Hematopoietic multipotent progenitor cell treated with erythropoietin and hydrocortisone succinate and interleukin-3 and kit ligand, for 8 days (in vitro differentiated cells): ENCODE measurements around the gene TCP11X1.
"Not testable (repeated sequence)": the region's sequence is repeated elsewhere in the genome, so short reads cannot be mapped to it uniquely, and the experiment has no call there.

Experiments
- DNase-seq: peaks from one replicate; pipeline ENCODE4 v3.0.0-alpha.2; 2015

Gene TCP11X1

GRCh38 chrX:102214986-102215385 lies at the start of gene TCP11X1:
TSS of gene TCP11X1 (plus strand) at chrX:102215301.
- DNase-seq: not testable (repeated sequence)

GRCh38 chrX:102185967-102186720 lies 29.0 kb upstream of the TCP11X1 start:
- no peak for DNase-seq

GRCh38 chrX:102207940-102208339 lies 7.2 kb upstream of the TCP11X1 start:
- DNase-seq: not testable (repeated sequence)

GRCh38 chrX:102216497-102216896 lies 1.4 kb downstream of the TCP11X1 start:
- not testable (repeated sequence) for DNase-seq

- not testable (repeated sequence) for DNase-seq
These were observed 20.6 kb downstream of the TCP11X1 start for GRCh38 chrX:102235678-102236077.

GRCh38 chrX:102240265-102240664 lies 25.2 kb downstream of the TCP11X1 start:
- not testable (repeated sequence) for DNase-seq

- not testable (repeated sequence) for DNase-seq
These were observed 31.8 kb downstream of the TCP11X1 start, which contains the start of gene NXF2 for GRCh38 chrX:102246893-102247292. TSS of gene NXF2 (plus strand) at chrX:102247167. CDS start at chrX:102307079, 59,912 bp downstream.

GRCh38 chrX:102272231-102272630 lies 57.1 kb downstream of the TCP11X1 start:
- not testable (repeated sequence) for DNase-seq
